Measurements from ENCODE around the gene PRPF40A.

PRPF40A gene

DNA sequence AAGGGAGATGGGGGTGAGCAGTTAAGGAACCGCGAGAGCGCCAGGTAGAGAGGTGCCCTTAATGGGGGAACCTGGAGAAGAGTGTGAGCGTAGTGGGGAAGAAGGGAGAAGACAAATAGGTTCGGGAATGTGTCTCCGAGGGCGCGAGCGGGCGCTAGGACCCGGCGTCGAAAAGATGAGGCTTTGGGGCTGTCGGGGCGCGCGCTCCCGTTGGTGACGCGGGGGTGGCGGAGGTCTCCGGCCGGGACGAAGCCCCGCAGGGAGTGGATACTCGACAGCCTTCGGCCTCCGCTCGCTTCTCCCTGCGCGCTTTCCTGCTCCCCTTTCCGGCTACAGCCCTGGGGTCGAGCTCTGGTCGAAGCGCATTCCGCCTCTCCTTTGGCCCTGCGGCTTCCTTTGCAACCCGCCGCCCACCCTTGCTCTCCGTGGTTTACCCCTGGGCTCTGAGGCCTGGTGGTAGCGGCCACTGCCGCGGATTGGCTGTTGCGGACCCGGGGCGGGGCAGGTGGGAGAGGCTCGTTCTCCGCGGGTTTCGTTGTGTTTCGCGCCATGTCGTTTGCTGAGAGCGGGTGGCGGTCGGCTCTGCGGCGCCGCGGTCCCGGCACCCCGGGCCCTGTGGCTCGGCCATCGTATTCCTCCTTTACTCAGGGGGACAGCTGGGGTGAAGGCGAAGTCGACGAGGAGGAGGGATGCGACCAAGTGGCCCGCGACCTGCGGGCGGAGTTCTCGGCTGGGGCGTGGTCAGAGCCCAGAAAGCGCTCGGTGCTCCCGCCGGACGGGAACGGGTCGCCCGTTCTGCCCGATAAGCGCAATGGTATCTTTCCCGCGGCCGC is 1.0 kb upstream of the PRPF40A start, which contains the start of gene ARL6IP6:
ARL6IP6 (plus strand) TSS at position 545 of the 833 bp plus-strand sequence; CDS start at position 550, 5 bp downstream.
- peak; percentile 85 for DNase-seq (ENCODE audit: low read depth)

DNA sequence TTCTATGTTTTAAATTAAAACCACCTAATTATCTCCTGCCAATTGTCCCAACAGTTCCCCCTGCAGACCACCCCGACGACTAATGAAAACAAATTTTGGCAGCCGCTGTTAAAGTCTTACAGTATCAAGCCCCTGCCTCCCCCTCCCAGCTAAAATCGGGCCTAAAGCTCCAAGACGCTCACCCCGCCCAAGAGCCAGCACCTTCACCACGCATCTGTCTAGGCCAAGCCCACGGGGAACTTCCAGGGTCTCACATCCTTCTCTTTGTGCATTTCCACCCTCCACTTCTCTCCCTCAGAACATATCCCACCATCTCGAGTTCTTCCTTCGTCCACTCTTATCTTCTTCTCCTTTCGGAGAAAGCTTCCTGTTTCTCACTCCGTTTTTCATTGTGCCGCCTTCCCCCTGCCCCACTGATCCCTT is 445 bp downstream of the PRPF40A start:
- no peak for DNase-seq (ENCODE audit: low read depth)

DNA sequence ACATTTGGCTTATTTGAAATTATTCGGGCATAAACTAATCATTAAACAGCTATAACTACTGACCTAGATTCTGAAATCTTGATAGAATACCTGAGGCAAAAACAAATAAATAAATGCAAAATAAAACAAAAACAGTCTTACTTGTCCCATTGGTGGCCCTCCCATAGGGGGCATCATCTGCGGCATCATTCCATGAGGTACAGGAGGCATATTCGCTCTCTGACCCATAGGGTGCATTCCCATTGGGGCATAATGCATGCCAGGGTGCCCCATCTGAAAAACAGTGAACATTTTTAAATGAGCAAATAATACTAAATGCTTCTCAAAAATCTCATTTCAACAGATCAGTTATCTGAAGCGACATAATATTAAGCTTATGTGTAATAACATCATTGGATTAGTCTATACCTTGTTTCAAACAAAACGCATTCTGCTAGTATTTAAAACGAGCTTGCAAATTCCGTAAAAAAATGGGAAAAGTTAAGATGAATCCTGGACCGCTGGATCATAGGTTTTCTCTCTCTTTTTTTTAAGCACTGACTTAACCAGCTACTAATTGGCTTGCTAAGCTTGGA is 1.3 kb downstream of the PRPF40A start:
- DNase-seq (ENCODE audit: low read depth), result no peak

- DNase-seq (ENCODE audit: low read depth), result no peak
Measured at GRCh38 chr2:152715112-152715511, 2.1 kb downstream of the PRPF40A start.

DNA sequence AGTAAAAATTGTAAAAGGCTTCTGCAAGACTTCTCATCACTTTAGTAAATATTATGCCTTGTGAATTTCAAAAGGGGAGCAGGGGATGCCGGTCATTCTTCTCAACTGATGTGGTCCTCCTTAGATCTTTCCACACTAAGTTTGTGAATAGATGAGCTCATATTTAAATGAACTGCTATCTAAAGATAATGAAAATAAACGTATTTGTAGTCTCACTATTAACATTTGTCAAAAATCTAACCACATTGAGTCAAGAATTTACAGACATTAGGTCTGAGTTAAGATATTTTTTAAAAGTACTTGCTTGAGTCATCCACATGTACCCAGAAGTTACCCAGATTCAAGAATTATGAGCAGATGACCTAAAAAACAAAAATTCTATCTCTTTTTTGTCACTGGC is 6.5 kb downstream of the PRPF40A start:
- DNase-seq (ENCODE audit: low read depth), result no peak

DNA sequence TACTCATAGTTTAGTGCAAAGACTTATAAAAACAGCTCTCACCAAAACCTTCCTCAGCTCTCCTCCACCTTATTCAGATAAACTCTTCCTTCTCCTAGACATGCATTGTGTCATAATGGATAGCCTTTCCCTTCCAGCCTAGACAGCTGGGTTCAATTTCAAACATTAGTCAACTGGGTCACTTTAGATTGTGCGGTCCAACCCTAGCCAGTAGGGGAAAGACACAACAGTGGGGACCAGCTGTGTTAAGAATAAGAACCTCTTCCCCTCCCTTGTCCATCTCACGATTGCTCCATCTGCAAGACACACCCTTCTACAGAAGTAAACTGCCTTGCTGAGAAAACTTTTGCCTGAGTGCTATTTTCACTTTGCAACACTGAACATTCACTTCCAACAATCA is 8.5 kb downstream of the PRPF40A start:
- no peak for DNase-seq (ENCODE audit: low read depth)

DNA sequence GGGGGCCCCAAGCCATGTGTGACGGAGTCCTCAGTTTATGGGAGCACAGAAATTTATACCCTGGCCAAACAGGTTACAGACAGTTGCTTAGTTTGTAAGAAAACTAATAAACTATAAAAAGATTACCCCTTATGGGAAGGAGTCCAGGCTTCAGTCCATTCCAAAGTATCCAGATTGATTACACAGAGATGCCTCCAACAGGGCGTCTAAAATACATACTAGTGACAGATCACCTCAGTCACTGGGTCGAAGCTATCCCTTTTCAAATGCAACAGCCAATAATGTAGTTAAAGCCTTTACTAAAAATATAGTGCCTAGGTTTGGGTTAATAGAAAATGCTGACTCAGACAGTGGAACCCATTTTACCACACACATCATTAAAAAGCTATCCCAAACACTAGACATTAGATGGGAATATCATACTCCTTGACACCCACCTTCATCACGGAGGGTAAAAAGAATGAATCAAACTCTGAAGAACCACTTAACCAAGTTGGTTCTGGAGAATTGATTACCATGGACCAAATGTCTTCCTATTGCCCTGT is 10.7 kb downstream of the PRPF40A start:
- DNase-seq (ENCODE audit: low read depth), result no peak

- DNase-seq (ENCODE audit: low read depth), result no peak
Measured at GRCh38 chr2:152701198-152701597, 16.1 kb downstream of the PRPF40A start.

- DNase-seq (ENCODE audit: low read depth), result no peak
Measured at GRCh38 chr2:152696476-152696875, 20.8 kb downstream of the PRPF40A start.

GRCh38 chr2:152695763-152696162 is 21.5 kb downstream of the PRPF40A start:
- DNase-seq (ENCODE audit: low read depth), result no peak

- DNase-seq (ENCODE audit: low read depth), result peak; percentile 18
Measured at GRCh38 chr2:152694161-152694661, 23.1 kb downstream of the PRPF40A start.

DNA sequence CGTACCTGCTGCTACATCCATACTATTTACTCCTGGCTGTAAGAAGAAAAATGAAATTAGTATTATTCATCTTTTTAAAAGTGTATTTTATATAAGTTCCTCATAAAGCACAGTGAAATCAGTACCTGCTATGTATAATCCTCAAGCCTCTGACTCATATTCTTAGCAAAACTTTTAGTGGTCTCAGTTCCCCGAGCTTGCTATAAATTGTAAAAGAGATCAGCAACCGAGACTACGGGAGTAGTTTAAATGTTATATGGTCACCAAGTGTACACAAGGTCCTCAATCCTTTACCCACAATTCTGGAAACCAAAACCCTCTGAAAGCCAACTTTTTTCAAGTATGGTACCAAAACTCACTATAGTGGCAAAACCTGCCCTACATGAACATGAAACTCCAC is 24.2 kb downstream of the PRPF40A start:
- DNase-seq (ENCODE audit: low read depth), result no peak

DNA sequence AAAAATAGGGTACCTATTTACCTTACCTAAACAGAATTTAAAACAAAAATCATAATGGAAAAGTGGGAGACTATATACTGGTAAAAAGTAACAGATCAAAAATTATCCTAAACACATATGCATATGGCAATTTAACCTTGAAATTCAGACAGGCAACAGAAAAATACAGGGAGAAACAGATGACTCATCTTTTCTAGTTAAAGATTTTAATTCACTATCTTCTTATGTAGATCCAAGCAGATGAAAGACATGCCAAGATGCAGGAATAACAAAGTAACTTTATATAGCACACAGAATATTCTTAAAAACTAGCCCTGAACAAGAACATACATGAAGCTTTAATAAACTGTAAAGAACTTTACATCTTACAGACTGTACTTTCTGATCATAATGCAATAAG is 30.9 kb downstream of the PRPF40A start:
- no peak for DNase-seq (ENCODE audit: low read depth)

DNA sequence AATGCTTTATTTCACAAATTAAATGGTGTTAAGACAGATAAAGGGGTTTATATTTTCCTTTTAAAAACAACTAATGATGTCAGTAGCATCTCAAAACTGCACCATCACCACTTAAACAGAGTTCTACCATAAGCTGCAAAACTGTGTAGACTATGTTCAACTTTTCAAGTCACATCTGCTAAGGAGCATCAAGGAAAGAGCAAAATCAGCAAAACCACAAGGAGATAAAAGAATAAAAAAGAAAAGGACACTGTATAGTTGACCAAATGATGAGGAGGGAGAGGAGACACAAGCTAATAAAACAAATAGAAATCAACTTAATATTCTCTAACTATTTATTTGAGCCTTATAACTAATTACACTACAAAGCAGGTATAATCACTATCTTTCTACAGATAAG is 33.9 kb downstream of the PRPF40A start:
- DNase-seq (ENCODE audit: low read depth), result no peak

- no peak for DNase-seq (ENCODE audit: low read depth)
Measured at GRCh38 chr2:152682663-152683062, 34.6 kb downstream of the PRPF40A start.

- DNase-seq (ENCODE audit: low read depth), result no peak
Measured at GRCh38 chr2:152678808-152679207, 38.5 kb downstream of the PRPF40A start.

- no peak for DNase-seq (ENCODE audit: low read depth)
Measured at GRCh38 chr2:152676461-152676860, 40.8 kb downstream of the PRPF40A start.

- no peak for DNase-seq (ENCODE audit: low read depth)
Measured at GRCh38 chr2:152674334-152674733, 42.9 kb downstream of the PRPF40A start.

- DNase-seq (ENCODE audit: low read depth), result no peak
Measured at GRCh38 chr2:152664725-152665124, 52.5 kb downstream of the PRPF40A start.

DNA sequence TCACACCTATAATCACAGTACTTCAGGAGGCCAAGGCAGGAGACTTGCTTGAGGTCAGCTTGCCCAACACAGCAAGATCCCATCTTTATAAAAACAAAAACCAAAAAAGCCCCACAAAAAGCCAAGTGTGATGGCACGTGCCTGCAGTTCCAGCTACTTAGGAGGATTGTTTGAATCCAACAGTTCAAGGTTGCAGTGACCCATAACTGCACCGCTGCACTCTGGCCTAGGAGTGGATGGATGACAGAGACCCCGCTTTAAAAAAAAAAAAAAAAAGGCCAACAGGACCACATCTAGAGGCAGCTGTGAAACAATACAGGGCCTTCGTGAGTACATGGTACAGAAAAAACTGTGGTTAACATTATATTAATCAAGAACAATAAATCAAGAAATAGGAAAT is 56.2 kb downstream of the PRPF40A start:
- DNase-seq (ENCODE audit: low read depth), result no peak

- no peak for DNase-seq (ENCODE audit: low read depth)
Measured at GRCh38 chr2:152658221-152658620, 59.0 kb downstream of the PRPF40A start.

DNA sequence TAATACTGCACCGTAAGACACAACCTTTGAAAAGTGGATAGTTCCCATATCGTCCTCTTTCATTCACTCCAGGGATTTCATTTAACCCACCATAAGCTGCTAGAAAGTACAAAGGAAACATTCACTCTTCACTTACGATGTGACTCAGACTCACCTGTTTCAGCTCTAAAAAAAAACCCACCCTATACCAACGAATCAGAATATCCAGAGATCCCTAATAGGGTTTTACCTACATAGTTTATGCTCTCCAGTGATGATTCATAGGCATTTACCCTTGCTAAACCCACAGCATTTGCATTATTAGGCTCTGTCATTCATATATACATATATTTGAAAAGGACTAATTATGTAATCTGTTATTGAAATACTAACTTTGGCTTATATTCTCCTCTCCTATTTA is 60.2 kb downstream of the PRPF40A start:
- DNase-seq (ENCODE audit: low read depth), result no peak

- DNase-seq (ENCODE audit: low read depth), result no peak
Measured at GRCh38 chr2:152655880-152656279, 61.4 kb downstream of the PRPF40A start.

All from fibroblast of gingiva (primary cell).